Fibroblast of skin of left quadriceps (primary cell): ENCODE results near the gene TMEM131L.
A peak's percentile ranks its signal among the peaks of the same experiment; 100 is the strongest.

Experiments used
- DNase-seq, 2 experiments: peaks; one replicate each; pipeline ENCODE4 v3.0.0-alpha.2; 2013; ENCODE audit warnings: low read depth in 2 of 2

Gene TMEM131L

DNA sequence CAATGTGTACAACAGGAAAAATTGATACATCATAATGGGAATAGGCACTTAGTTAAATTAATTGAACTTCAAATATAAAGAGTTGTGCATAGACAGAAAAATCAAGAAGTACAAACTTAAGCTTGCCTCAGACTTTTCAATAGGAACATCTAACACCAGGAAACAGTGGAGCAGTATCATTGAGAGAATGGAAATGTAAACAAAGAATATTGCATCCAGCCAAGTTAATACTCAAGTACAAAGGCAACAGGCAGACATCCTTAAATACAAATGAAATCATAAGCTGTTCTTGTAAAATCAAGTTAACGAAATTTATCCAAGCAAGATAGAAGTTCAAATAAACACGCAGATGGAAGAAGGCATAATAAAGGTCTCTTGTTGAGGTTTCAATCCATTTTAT is 146.7 kb downstream of the TMEM131L start:
- no peak for DNase-seq

DNA sequence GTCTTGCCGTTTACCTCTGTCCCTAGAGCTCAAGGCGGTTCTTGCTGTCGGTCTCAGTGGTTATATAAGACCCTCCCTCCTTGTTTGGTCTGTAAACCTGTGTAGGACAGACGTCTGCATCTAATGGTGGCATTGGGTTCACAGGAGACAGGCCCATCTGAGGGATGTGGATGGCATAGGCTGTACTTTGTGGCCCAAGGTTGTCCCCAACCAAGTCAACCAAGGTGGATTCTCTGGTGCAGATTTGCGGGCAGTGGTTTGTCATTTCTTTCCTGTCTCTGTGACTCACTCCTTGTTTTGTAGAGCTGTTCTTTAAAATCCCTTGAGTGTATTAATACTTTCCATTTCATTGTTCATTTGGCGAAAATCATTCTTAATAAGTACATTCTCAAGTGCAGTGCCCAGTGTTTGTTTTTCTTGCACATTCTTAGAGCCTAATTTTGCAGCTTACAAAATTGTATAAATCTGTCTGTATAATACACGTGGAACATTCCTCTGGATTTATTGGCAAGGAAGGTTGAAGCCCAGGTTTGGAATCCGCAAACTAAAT is 149.9 kb downstream of the TMEM131L start:
- no peak for DNase-seq

DNA sequence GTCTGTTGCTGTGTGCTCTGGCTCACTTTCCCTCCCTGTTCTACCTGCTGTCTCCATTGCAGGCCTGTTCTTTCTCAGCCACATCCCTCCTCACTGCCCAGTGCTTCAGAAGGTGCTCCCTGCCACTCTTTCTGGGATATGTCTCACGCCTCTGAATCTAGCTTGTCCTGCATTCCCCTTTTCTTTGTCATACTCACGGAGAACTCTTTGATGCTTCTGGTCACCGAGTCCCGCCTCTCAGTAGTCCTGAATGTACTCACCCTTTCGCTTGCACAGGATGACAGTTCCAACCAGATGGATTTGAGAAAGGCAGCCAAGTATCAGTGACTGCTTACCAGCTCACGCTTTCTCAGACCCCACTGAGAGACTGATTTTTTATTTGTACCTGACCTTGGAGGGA is 152.7 kb downstream of the TMEM131L start:
- DNase-seq: no peak

DNA sequence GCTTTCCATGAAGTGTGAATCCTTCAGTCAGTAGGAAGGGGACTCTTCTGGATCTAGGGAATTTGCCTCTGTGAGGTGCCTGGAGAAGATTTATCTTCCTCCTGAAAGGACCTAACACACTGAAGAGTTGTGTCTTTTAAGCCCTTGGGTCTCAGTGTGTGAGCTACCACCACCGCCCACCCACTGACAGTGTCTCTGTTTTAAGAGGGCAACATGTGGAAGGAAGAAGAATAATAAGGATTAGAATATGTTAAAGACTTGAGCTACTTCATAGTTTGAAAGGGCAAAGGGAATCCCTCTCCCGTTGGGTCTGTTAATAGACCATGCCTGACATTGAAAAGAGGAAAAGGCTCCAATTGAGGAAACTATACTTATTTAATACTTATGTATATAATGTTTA is 153.7 kb downstream of the TMEM131L start:
- no peak for DNase-seq

GRCh38 chr4:153620352-153620751 is 154.2 kb downstream of the TMEM131L start:
- peak; percentile 60 to 65 for DNase-seq

DNA sequence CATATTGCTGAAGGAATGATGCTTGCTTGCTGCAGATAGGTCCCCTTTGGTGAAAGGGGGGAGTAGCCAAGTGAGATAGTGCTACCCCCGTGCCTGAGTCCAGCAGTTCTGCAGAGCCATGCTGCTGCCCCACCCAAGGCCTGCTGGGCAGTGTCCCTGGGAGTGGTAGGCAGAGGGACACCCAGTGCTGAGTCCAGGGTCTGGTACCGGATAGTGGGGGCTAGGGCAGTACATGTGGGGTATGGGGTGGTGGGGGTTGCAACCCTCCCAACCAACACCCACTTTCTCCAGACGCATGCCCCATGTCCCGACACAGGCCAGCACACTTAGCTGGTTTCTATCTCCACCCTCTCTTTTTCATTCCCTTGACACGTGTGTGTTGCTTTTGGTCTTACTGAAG is 155.9 kb downstream of the TMEM131L start:
- DNase-seq: no peak

- DNase-seq: no peak
Measured at GRCh38 chr4:153622778-153623240, 156.6 kb downstream of the TMEM131L start.

GRCh38 chr4:153623491-153623890 is 157.3 kb downstream of the TMEM131L start:
- DNase-seq: no peak

- DNase-seq: no peak
Measured at GRCh38 chr4:153628796-153629315, 162.7 kb downstream of the TMEM131L start.

DNA sequence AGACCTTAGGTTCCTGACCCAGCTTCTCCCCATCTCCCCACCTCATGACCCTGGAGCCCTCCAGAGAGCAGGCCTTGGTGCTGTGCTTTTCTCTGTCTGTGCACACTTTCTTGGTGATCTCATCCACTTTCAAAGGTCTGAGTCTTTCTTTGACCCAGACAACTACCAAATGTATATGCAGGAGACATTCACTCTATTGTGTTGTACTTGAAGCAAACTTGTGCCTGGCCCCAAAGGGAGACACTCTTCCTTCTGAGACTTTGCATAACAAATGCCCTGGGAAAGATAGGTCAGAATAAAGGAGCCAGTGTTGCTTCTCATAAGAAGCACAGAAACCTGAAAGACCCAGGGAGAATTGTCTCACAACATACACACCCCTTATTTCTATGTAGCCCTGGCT is 163.6 kb downstream of the TMEM131L start:
- no peak for DNase-seq

DNA sequence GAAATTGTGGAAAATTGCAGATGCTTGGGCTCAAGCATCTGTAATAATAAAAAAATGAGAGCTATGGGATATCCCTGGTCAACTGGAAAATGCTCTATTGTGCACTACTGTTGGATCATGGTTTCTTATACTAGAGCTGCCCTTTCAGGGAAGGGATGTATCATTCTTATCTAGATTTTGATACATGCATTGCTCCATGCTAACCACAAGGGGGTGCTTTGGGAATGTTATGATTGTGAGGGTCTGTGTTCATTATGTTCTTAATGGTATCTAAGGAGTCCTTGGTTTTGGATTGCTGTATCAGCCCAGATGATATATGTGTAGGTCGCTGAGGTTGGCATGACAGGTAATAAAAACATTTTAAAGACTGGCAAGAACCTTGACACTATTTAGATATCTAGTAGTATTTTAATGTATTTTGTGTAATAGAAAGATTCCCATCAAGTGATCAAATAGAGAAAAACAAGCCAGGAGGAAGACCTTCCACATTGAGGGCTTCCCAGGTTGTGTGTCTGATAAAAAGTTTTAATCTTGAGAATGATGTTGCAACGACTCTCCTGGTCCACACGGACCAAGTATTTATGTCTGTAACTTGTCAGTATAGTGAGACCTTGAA is 168.7 kb downstream of the TMEM131L start:
- peak in 1 of 2 experiments; percentile 25 for DNase-seq

GRCh38 chr4:153635846-153636245 is 169.7 kb downstream of the TMEM131L start:
- no peak for DNase-seq

DNA sequence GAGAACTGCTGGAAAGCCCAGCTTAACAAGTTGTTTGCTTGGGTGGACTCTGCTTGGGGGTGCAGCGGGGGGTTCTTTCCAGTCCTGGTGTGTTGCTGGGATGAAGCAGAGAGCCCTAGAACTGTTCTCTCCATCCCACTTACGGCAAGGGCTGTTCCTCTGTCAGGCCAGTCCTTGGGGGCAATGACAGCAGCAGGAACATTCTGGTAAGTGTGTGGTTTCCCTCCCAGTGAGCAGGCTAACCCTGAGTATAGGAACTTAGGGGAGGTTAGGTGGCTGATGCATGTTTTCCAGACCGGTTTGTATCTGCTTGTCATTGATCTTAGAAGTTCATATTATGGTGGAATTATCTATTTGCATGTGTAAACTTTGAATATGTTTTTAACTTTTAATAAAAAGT is 171.0 kb downstream of the TMEM131L start:
- DNase-seq: no peak

DNA sequence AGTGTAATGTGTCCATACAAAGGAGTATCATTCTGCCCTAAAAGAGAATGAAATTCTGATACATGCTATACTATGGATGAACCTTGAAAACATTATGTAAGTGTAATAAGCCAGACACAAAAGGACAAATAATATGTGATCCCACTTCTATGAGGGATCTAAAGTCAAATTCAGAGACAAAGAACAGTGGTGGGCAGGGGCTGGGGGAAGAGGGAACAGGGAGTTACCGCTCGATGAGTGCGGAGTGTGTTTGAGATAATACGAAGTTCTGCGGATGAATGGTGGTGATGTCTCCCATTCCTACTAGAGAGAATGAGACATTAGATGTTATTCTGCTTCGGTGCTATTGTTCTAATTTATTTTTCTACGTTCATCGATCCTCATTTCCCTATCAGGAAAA is 171.9 kb downstream of the TMEM131L start:
- no peak for DNase-seq

GRCh38 chr4:153638999-153639398 is 172.8 kb downstream of the TMEM131L start:
- no peak for DNase-seq

DNA sequence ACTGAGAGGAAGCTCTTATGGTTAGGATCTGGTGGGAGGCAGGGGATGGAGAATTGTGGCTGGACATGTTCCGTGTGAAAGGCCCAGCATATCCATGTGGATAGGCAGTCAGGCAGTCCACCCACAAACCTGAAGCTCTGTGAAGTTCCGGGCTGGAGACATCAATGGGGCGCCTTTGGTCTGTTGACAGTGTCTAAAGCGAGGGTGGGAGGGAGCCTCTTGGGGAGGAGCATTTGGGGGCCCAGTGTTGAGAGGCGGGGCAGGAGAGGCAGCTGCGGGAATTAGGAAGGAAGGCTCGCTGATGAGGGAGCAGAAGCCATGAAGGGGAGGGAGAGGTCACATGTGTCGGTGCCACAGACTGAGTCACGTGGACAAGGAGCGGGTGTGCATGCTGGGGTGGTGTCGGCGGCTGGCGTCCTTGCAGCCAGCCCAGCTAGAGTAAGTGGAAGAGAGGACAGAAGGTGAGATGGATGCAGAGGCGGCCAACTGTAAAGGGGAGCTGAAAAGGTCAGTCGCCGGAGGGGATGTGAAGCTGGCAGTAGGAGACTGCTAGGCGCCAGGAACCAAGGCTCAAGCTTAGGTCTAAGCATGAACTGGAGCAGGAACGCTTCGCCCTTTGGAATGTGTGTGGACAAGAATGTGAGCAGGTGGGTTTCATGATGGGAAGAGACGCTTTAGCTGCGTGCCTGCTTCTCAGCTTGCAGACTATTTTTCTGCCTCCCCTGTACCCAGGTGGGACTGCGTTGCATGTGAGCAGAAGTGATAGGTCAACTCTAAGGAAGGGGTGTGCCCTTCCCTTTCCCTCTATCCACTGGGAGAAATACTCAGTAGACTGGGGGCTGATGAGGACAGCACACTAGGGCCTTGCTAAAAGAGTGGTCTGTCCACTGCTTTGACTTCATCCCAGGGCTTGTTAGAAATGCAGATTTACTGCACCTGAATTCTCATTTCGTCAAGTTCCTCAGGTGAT is 174.0 kb downstream of the TMEM131L start:
- DNase-seq: no peak

DNA sequence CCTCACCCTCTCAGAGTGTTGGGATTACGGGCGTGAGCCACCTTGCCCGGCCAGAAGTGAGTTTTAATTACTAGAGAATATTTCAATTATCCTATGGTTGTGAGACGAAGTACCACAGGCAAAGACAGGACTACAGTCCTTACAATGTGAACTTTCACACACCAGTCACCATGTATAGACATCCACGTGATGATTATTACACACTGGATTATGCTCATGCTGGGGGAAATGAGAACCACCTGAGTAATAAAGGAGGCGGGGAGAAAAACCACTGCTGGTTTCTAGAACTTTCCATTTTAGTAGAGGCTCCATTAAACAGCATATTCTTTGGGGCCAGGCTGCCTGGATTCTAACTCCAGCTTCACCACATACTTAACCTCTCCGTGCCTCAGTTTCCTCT is 175.4 kb downstream of the TMEM131L start:
- no peak for DNase-seq

DNA sequence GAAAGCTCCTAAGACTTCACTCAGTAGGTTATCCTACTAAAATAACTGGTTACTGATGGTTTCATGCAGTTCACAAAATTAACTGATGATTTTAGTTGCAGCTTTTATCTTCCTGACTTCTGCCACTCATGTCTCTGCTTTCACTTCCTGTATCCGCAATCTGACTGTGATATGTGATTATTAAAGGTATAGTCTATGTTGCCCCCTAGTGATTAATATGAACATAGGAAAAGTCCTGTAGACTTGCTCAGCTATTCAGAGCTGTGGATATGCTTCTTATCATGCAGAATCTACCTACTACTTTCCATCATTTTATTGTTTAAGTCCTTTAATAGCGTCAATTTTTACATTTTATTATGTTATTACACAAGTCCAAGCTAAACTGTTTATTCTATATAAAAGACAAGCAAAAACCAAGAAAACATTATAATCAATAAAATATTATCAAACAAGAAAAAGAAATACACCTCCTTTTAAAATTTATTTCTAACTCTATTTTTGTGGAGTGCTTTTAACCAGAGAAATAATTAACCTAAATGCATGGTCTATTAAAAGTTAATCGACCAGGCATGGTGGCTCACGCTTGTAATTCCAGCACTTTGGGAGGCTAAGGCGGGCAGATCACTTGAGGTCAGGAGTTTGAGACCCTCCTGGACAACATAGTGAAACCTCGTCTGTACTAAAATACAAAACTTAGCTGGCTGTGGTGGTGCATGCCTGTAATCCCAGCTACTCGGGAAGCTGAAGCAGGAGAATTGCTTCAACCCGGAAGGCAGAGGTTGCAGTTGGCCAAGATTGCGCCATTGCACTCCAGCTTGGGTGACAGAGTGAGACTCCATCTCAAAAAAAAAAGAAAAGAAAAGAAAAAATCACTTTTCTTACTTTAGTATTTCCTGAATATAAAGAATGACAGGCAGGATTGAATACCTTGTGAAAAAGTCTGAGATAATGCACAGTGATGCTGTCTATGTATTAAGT is 177.5 kb downstream of the TMEM131L start:
- DNase-seq: peak; percentile 29 to 44

- no peak for DNase-seq
Measured at GRCh38 chr4:153645183-153645582, 179.0 kb downstream of the TMEM131L start.

DNA sequence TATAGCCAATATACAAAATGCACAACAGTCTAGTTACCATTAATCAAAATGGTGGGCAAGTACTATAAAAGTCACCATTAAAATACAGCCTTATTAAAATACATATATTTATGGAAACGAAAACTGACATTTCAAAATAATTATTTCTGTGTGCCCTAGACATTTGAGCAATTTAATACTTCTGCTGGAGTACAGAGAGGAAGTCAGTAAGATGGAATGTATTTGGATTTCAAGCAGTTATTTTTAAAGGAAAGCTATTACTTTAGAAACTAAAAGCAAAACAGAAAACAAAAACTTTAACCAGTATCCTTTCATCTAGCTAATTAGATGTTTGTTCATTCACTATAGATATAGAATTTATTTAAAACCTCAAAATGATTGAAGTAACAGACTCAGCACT is 180.1 kb downstream of the TMEM131L start:
- DNase-seq: no peak

DNA sequence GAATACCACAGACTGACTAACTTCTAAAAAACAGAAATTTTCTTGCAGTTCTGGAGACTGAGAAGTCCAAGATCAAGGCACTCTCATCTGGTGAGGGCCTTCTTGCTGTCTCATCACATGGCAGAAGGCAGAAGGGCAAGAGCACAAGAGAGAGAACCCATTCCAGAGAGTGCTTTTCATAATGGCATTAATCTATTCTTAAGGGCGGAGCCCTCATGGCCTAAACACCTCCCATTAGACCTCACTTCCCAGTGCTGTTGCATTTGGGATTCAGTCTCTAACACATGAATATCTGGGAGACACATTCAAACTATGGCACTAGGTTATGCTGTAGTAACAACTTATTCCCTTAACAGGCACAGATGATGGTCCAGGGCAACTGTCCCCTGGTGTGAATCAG is 180.8 kb downstream of the TMEM131L start:
- no peak for DNase-seq
